K562 (cell line): ENCODE data around the gene BANP. TPM values are rescaled to one million over a fixed set of nuclear protein-coding genes. Genes with fewer than 3 reads are reported as not detected.

Source experiments
- ATAC-seq: fragments of 200-7000 bp; cut with Tn5 transposase; 3 replicates; pipeline ENCODE4 v1.9.1; 2020; ENCODE audit warnings: moderate library complexity
- BruUV-seq: library from RNA; stranded (reverse); fragments of 400-500 nt; replicated peaks from 2 replicates; lab custom pipeline; 2021; lab: Mats Ljungman, UMichigan
- CTCF ChIA-PET: fragments of 300-600 bp; formaldehyde crosslinking; extraction: SDS; loops from one replicate; lab custom pipeline; 2021; ENCODE audit warnings: low intra/inter-chr PET ratio; lab: Yijun Ruan, JAX
- POLR2A ChIA-PET: fragments of 300-600, 350-650 bp; sonication (Branson Sonifier 250); formaldehyde crosslinking; extraction: SDS; loops from one replicate; lab custom pipeline; 2021; ENCODE audit warnings: antibody characterized with exemption, inconsistent platforms; lab: Yijun Ruan, JAX
- DNase-seq, 4 experiments: peaks; one replicate each; pipeline versions ENCODE4 v3.0.0 to v3.0.0-alpha.2; 2011 to 2018; ENCODE audit warnings: low spot score in 3 of 4, mixed read lengths in 3 of 4; ENCODE audit errors: extremely low read depth in 1 of 4
- FAIRE-seq: peaks from 2 replicates; lab custom pipeline; 2011; peaks lifted over from hg19 to GRCh38; lab: Jason Lieb, UNC
- H2AFZ ChIP-seq: 2 replicates; pipeline ENCODE4 v1.6.0; 2011; ENCODE audit warnings: low read depth, low read length, control low read depth, inconsistent platforms
- H3K27ac ChIP-seq: fragments of 200-600 bp; 3 replicates; pipeline ENCODE4 v1.8.0; 2011; ENCODE audit warnings: low read depth, mild to moderate bottlenecking, control low read depth, inconsistent platforms, low read length, moderate library complexity, mixed read lengths; ENCODE audit errors: extremely low read depth
- H3K27me3 ChIP-seq, 2 experiments: fragments of 300-600 bp in 1 of 2; 2 replicates in 1 of 2; 3 replicates in 1 of 2; pipeline versions ENCODE4 v1.6.0 to v1.8.0; 2011; ENCODE audit warnings: inconsistent platforms in 2 of 2, low read length in 2 of 2, mild to moderate bottlenecking in 1 of 2, mixed read lengths in 1 of 2, moderate library complexity in 1 of 2; ENCODE audit not compliant: control insufficient read depth in 2 of 2, insufficient read depth in 2 of 2
- H3K36me3 ChIP-seq: fragments of 300-600 bp; 3 replicates; pipeline ENCODE4 v1.8.0; 2011; ENCODE audit warnings: mild to moderate bottlenecking, low read length, inconsistent platforms; ENCODE audit not compliant: control insufficient read depth, insufficient read depth
- H3K4me1 ChIP-seq, 2 experiments: fragments of 200-600 bp in 1 of 2; replicated peaks in 1 of 2; 2 replicates in 1 of 2; 3 replicates in 1 of 2; pipeline versions ENCODE4 v1.5.1 to v1.8.0; 2011; ENCODE audit warnings: inconsistent platforms in 2 of 2, low read length in 2 of 2, mild to moderate bottlenecking in 1 of 2, mixed read lengths in 1 of 2, moderate library complexity in 1 of 2; ENCODE audit not compliant: control insufficient read depth in 2 of 2, insufficient read depth in 2 of 2
- H3K4me2 ChIP-seq: 2 replicates; pipeline ENCODE4 v1.6.1; 2011; ENCODE audit warnings: low read length, control low read depth, inconsistent platforms, mixed read lengths; ENCODE audit not compliant: insufficient read depth
- H3K4me3 ChIP-seq: fragments of 200-600 bp; sonication (generic), shearing (Covaris generic); 2 replicates; pipeline ENCODE4 v1.5.1; 2016; ENCODE audit warnings: control low read depth, inconsistent platforms
- H3K79me2 ChIP-seq: fragments of 200-600 bp; 3 replicates; pipeline ENCODE4 v1.8.0; 2011; ENCODE audit warnings: low read length, inconsistent platforms; ENCODE audit not compliant: control insufficient read depth, insufficient read depth
- H3K9ac ChIP-seq, 2 experiments: 2 replicates each; pipeline versions ENCODE4 v1.6.0 to v1.6.1; 2011; ENCODE audit warnings: low read depth in 2 of 2, low read length in 2 of 2, control low read depth in 1 of 2, inconsistent platforms in 1 of 2, mild to moderate bottlenecking in 1 of 2, mixed read lengths in 1 of 2; ENCODE audit not compliant: insufficient read depth in 1 of 2
- H3K9me1 ChIP-seq: one replicate; pipeline ENCODE4 v1.6.0; 2011; ENCODE audit warnings: inconsistent platforms, mild to moderate bottlenecking, low read length, moderate library complexity; ENCODE audit not compliant: control insufficient read depth, insufficient read depth
- H3K9me3 ChIP-seq: replicated peaks from 2 replicates; pipeline ENCODE4 v1.5.1; 2011; ENCODE audit warnings: low read depth, low read length, inconsistent platforms; ENCODE audit not compliant: control insufficient read depth, insufficient read depth
- H4K20me1 ChIP-seq: replicated peaks from 2 replicates; pipeline ENCODE4 v1.6.1; 2011; ENCODE audit warnings: low read length, inconsistent platforms, mixed read lengths; ENCODE audit not compliant: control insufficient read depth, insufficient read depth
- CEBPG ChIP-seq, 3 experiments: fragments of 200-800 bp in 1 of 3; sonication (Bioruptor generic) in 1 of 3; sonication (generic) in 1 of 3; formaldehyde crosslinking in 1 of 3; IDR thresholded peaks in 2 of 3; conservative IDR thresholded peaks in 1 of 3; 2 replicates each; pipeline versions ENCODE4 v1.6.1 to v1.8.0; 2016 to 2022; ENCODE audit warnings: missing compliant biosample characterization in 2 of 3, missing genetic modification characterization in 2 of 3, mild to moderate bottlenecking in 1 of 3, missing genetic modification reagents in 1 of 3
- GATA2 ChIP-seq: sonication (generic); formaldehyde crosslinking; IDR thresholded peaks from 2 replicates; pipeline ENCODE4 v1.4.0; 2020; ENCODE audit warnings: mild to moderate bottlenecking, missing genetic modification reagents
- MTA2 ChIP-seq: fragments of 450-650 bp; IDR thresholded peaks from 2 replicates; pipeline ENCODE4 v1.6.1; 2016; ENCODE audit warnings: low read depth
- MTA3 ChIP-seq: fragments of 450-650 bp; formaldehyde crosslinking; IDR thresholded peaks from 2 replicates; pipeline ENCODE4 v1.6.1; 2017; ENCODE audit warnings: mild to moderate bottlenecking, borderline replicate concordance
- NKRF ChIP-seq: fragments of 450-650 bp; IDR thresholded peaks from 2 replicates; pipeline ENCODE4 v1.6.1; 2016; ENCODE audit warnings: borderline replicate concordance
- NR3C1 ChIP-seq: sonication (generic); formaldehyde crosslinking; IDR thresholded peaks from 2 replicates; pipeline ENCODE4 v1.8.1; 2022; ENCODE audit warnings: missing genetic modification reagents
- NRF1 ChIP-seq, 2 experiments: fragments of 450-650 bp; IDR thresholded peaks in 1 of 2; conservative IDR thresholded peaks in 1 of 2; 2 replicates each; pipeline ENCODE4 v1.6.1; 2014; ENCODE audit warnings: mild to moderate bottlenecking in 2 of 2
- PKNOX1 ChIP-seq: fragments of 450-650 bp; IDR thresholded peaks from 2 replicates; pipeline ENCODE4 v1.6.1; 2016
- RBM34 ChIP-seq: fragments of 200-400 bp; formaldehyde crosslinking; IDR thresholded peaks from 2 replicates; pipeline ENCODE4 v1.6.1; 2018; ENCODE audit warnings: low read length, borderline replicate concordance; ENCODE audit not compliant: insufficient read depth
- SIX5 ChIP-seq, 2 experiments: IDR thresholded peaks; 2 replicates each; pipeline ENCODE4 v1.6.1; 2011; ENCODE audit warnings: low read length in 2 of 2, borderline replicate concordance in 1 of 2, low read depth in 1 of 2, mild to moderate bottlenecking in 1 of 2, moderate library complexity in 1 of 2; ENCODE audit not compliant: insufficient read depth in 1 of 2
- SMARCA4 ChIP-seq: fragments of 450-650 bp; IDR thresholded peaks from 2 replicates; pipeline ENCODE4 v1.6.1; 2016
- SMARCC2 ChIP-seq: fragments of 450-650 bp; IDR thresholded peaks from 2 replicates; pipeline ENCODE4 v1.6.1; 2017; ENCODE audit warnings: antibody characterized with exemption, moderate library complexity, mild to moderate bottlenecking, low read depth
- SREBF1 ChIP-seq: fragments of 150-350 bp; IDR thresholded peaks from 2 replicates; pipeline ENCODE4 v1.6.1; 2014; ENCODE audit warnings: antibody characterized with exemption, low read depth, low read length, borderline replicate concordance
- THRB ChIP-seq: fragments of 450-650 bp; formaldehyde crosslinking; conservative IDR thresholded peaks from 2 replicates; pipeline ENCODE4 v1.4.0; 2022; ENCODE audit warnings: mild to moderate bottlenecking, missing genetic modification characterization
- TSC22D4 ChIP-seq: fragments of 450-650 bp; IDR thresholded peaks from 2 replicates; pipeline ENCODE4 v1.6.1; 2016; ENCODE audit warnings: missing genetic modification characterization, missing biosample characterization, control low read depth
- ZZZ3 ChIP-seq: fragments of 450-650 bp; IDR thresholded peaks from 2 replicates; pipeline ENCODE4 v1.6.1; 2016; ENCODE audit warnings: antibody characterized with exemption, mild to moderate bottlenecking, moderate library complexity
- WGBS: fragments of 100-300 bp; shearing (Covaris generic); methylation state at CpG from one replicate; pipeline ENCODE4 v1.1.6; 2016; ENCODE audit warnings: low coverage, mixed read lengths; ENCODE audit not compliant: insufficient coverage; ENCODE audit errors: missing lambda C conversion rate; 5-methylcytosine and 5-hydroxymethylcytosine counted together
- in situ Hi-C: fragments of 300-500 bp; cut with MboI; formaldehyde crosslinking; loops from 4 replicates; pipeline ENCODE4 v1.15.0; 2018; ENCODE audit warnings: inconsistent platforms, mixed read lengths
- intact Hi-C: fragments of 100-400 bp; cut with micrococcal nuclease; formaldehyde crosslinking; loops from 2 replicates; pipeline ENCODE4 v1.14.2; 2022
- polyA plus RNA-seq, 8 experiments: library from polyadenylated mRNA; depleted of rRNA in 4 of 8; stranded (reverse) in 5 of 8; unstranded in 3 of 8; fragments of >200 nt; fragmentation: Nextera tagmentation in 2 of 8; fragmentation: Illumina TruSeq in 1 of 8; extraction: Ambion mirVana in 2 of 8; extraction: Trizol in 1 of 8; gene quantifications; 2 replicates each; pipeline versions ENCODE4 v1.2.1 to v1.2.3, GENCODE V29; 2011 to 2014; ENCODE audit warnings: inconsistent platforms in 1 of 8, missing spikeins in 1 of 8
- total RNA-seq, 7 experiments: library from RNA; depleted of rRNA in 6 of 7; stranded (reverse); fragments of >200 nt in 6 of 7; fragmentation: Illumina TruSeq in 2 of 7; extraction: Trizol in 2 of 7; gene quantifications; 2 replicates each; pipeline versions ENCODE4 v1.2.1 to v1.2.3, GENCODE V29; 2011 to 2021; ENCODE audit warnings: low replicate concordance in 1 of 7
- TF ChIP-seq, protein P1 (sequence below): sonication (generic); formaldehyde crosslinking; IDR thresholded peaks from 2 replicates; pipeline ENCODE4 v1.4.0; 2020; ENCODE audit warnings: mild to moderate bottlenecking, missing genetic modification reagents

The BANP gene
- total and polyA plus RNA-seq, 9 of the 15 experiments (the other 6 are each of a cell fraction or from before 2014, with no cell fraction given): 4.6 to 22.1 (median 15.6) TPM

GRCh38 chr16:87956098-87956364, 4.8 kb downstream of the BANP start:
- intact Hi-C loops (no loop called here), in situ Hi-C loops (no loop called here)
- Histone ChIP-seq H3K9me3 (no peaks in the 10 kb centered on the region), H3K9ac (peak overlapping the region; percentile 8 to 70), H2AFZ (peak overlapping the region; percentile 10; the same call in 1 of the 2 replicates), H3K4me2 (peak overlapping the region; percentile 61), H4K20me1 (no peaks in the 10 kb centered on the region; the same call in 1 of the 2 replicates), H3K79me2 (peaks cover 89% of the 10 kb centered on the region), H3K4me1 (peaks cover 40 to 59% of the 10 kb centered on the region in 2 experiments), H3K27ac (peak overlapping the region; percentile 45; the same call in 2 of the 3 replicates), H3K9me1 (peaks cover 5% of the 10 kb centered on the region), H3K36me3 (peaks cover 40% of the 10 kb centered on the region; the same call in 2 of the 3 replicates), H3K27me3 (no peaks in the 10 kb centered on the region), H3K4me3 (no peak overlapping the region)
- 18% methylated on average over 3 of the region's 3 CpGs for WGBS
- CTCF ChIA-PET: no interaction called here
- POLR2A ChIA-PET: interaction anchor here (0.6 to 1.5 kb wide), 3 partner anchors 13 to 460 kb away, joined by 3 to 5 read pairs (median 4); no protein-coding TSS in a partner anchor
- FAIRE-seq (no peak), DNase-seq (no peak), ATAC-seq (no peak)
- no TSS peak for BruUV-seq
- TF ChIP-seq ZZZ3 (no peak), SMARCA4 (peak; percentile 74; the same call in 1 of the 2 replicates), NKRF (no peak), SREBF1 (no peak), MTA2 (no peak), CEBPG (CRISPR knock-in tag; IDR thresholded peaks at IDR 0.05) (peak; percentile 19; the same call in 1 of the 2 replicates), CEBPG (tag; conservative IDR thresholded peaks at IDR 0.05 in 1 of 2, IDR thresholded peaks at IDR 0.05 in 1 of 2) (no peak), PKNOX1 (peak; percentile 79), THRB (CRISPR knock-in tag) (no peak), GATA2 (CRISPR knock-in tag) (peak; percentile 16; the same call in 1 of the 2 replicates), MTA3 (peak; percentile 52; the same call in 1 of the 2 replicates), SMARCC2 (no peak), SIX5 (IDR thresholded peaks at IDR 0.05; ENCODE audit: borderline replicate concordance in 1 of 2, insufficient read depth in 1 of 2, low read depth in 1 of 2, low read length in 2 of 2) (no peak), RBM34 (no peak), TSC22D4 (tag) (no peak), NRF1 (conservative IDR thresholded peaks at IDR 0.05 in 1 of 2, IDR thresholded peaks at IDR 0.05 in 1 of 2) (no peak), NR3C1 (no peak)
- TF ChIP-seq, protein P1, sequence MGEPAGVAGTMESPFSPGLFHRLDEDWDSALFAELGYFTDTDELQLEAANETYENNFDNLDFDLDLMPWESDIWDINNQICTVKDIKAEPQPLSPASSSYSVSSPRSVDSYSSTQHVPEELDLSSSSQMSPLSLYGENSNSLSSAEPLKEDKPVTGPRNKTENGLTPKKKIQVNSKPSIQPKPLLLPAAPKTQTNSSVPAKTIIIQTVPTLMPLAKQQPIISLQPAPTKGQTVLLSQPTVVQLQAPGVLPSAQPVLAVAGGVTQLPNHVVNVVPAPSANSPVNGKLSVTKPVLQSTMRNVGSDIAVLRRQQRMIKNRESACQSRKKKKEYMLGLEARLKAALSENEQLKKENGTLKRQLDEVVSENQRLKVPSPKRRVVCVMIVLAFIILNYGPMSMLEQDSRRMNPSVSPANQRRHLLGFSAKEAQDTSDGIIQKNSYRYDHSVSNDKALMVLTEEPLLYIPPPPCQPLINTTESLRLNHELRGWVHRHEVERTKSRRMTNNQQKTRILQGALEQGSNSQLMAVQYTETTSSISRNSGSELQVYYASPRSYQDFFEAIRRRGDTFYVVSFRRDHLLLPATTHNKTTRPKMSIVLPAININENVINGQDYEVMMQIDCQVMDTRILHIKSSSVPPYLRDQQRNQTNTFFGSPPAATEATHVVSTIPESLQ: no peak
